HepG2 (cell line): ENCODE data around the gene FNDC3A. TPM values are rescaled to one million over a fixed set of nuclear protein-coding genes. Genes with fewer than 3 reads are reported as not detected.

Experiments
- AHDC1 ChIP-seq: sonication (generic); formaldehyde crosslinking; IDR thresholded peaks from 2 replicates; pipeline ENCODE4 v1.5.1; 2020; ENCODE audit warnings: mild to moderate bottlenecking, missing genetic modification reagents, borderline replicate concordance
- CENPX ChIP-seq: sonication (generic); formaldehyde crosslinking; IDR thresholded peaks from 2 replicates; pipeline ENCODE4 v1.9.0; 2021; ENCODE audit warnings: mild to moderate bottlenecking, missing genetic modification reagents, moderate library complexity
- HNF4A ChIP-seq: sonication (generic); formaldehyde crosslinking; IDR thresholded peaks from 2 replicates; pipeline ENCODE4 v1.4.0; 2020; ENCODE audit warnings: missing genetic modification reagents
- IKZF5 ChIP-seq: IDR thresholded peaks from 2 replicates; pipeline ENCODE4 v1.6.1; 2018; ENCODE audit warnings: missing genetic modification reagents, mild to moderate bottlenecking, missing compliant biosample characterization
- MAX ChIP-seq: IDR thresholded peaks from 2 replicates; pipeline ENCODE4 v1.6.1; 2012; ENCODE audit warnings: inconsistent platforms
- NRL ChIP-seq: sonication (generic); formaldehyde crosslinking; IDR thresholded peaks from 2 replicates; pipeline ENCODE4 v1.5.0; 2020; ENCODE audit warnings: missing genetic modification reagents, mild to moderate bottlenecking, moderate library complexity, borderline replicate concordance
- PATZ1 ChIP-seq: sonication (generic); formaldehyde crosslinking; IDR thresholded peaks from 2 replicates; pipeline ENCODE4 v1.4.0; 2020; ENCODE audit warnings: missing genetic modification reagents
- PHF20 ChIP-seq: sonication (generic); formaldehyde crosslinking; IDR thresholded peaks from 2 replicates; pipeline ENCODE4 v1.5.0; 2020; ENCODE audit warnings: mild to moderate bottlenecking, missing genetic modification reagents
- ZGPAT ChIP-seq: IDR thresholded peaks from 2 replicates; pipeline ENCODE4 v1.6.1; 2016; ENCODE audit warnings: mild to moderate bottlenecking
- ZMAT3 ChIP-seq: sonication (generic); formaldehyde crosslinking; conservative IDR thresholded peaks from 2 replicates; pipeline ENCODE4 v1.7.0; 2021; ENCODE audit warnings: missing genetic modification reagents
- ZNF121 ChIP-seq: sonication (generic); formaldehyde crosslinking; IDR thresholded peaks from 2 replicates; pipeline ENCODE4 v1.5.0; 2020; ENCODE audit warnings: mild to moderate bottlenecking, missing genetic modification reagents
- ZNF253 ChIP-seq: sonication (generic); formaldehyde crosslinking; IDR thresholded peaks from 2 replicates; pipeline ENCODE4 v1.8.0; 2022; ENCODE audit warnings: mild to moderate bottlenecking, missing genetic modification reagents, borderline replicate concordance
- ZNF441 ChIP-seq: sonication (generic); formaldehyde crosslinking; IDR thresholded peaks from 2 replicates; pipeline ENCODE4 v1.7.0; 2021; ENCODE audit warnings: missing genetic modification reagents, borderline replicate concordance
- ZNF564 ChIP-seq: sonication (generic); formaldehyde crosslinking; IDR thresholded peaks from 2 replicates; pipeline ENCODE4 v1.8.1; 2023; ENCODE audit warnings: mild to moderate bottlenecking, missing genetic modification reagents
- ZNF570 ChIP-seq: sonication (generic); formaldehyde crosslinking; IDR thresholded peaks from 2 replicates; pipeline ENCODE4 v1.4.0; 2020; ENCODE audit warnings: mild to moderate bottlenecking, missing genetic modification reagents, borderline replicate concordance
- polyA plus RNA-seq, 8 experiments: library from polyadenylated mRNA; depleted of rRNA in 3 of 8; stranded (reverse) in 7 of 8; unstranded in 1 of 8; fragments of >200 nt; fragmentation: Illumina TruSeq in 4 of 8; extraction: Trizol in 4 of 8; gene quantifications; 2 replicates each; pipeline versions ENCODE4 v1.2.1 to v1.2.3, GENCODE V29; 2011 to 2016; ENCODE audit warnings: low read depth in 4 of 8, missing spikeins in 1 of 8, mixed read lengths in 1 of 8; ENCODE audit not compliant: insufficient read depth in 1 of 8
- total RNA-seq, 5 experiments: library from RNA; depleted of rRNA; stranded (reverse); fragments of >200 nt; fragmentation: Illumina TruSeq; extraction: Trizol; gene quantifications; 2 replicates each; pipeline ENCODE4 v1.2.3, GENCODE V29; 2016; ENCODE audit warnings: low read depth in 1 of 5

Gene FNDC3A
- total and polyA plus RNA-seq, 2 of the 13 experiments (the other 11 are each of a cell fraction or from before 2014, with no cell fraction given) = 36.7 to 39.3 TPM

GRCh38 chr13:48975856-48976575 lies at the start of gene FNDC3A (continued):
- TF ChIP-seq ZNF121 (CRISPR knock-in tag) = 0 out of 2 replicates have a peak, but pooled peaks have one; percentile 19
- peak; percentile 37 for TF ChIP-seq ZNF564 (CRISPR knock-in tag)
- peak; percentile 62; the same call in 1 of the 2 replicates for TF ChIP-seq PHF20 (CRISPR knock-in tag)
- no peak for TF ChIP-seq ZNF570 (CRISPR knock-in tag)
- TF ChIP-seq ZGPAT (CRISPR knock-in tag) = peak; percentile 62; the same call in 1 of the 2 replicates
- TF ChIP-seq CENPX (CRISPR knock-in tag) = no peak
- TF ChIP-seq ZNF253 (CRISPR knock-in tag) = no peak
- peak; percentile 52; the same call in 1 of the 2 replicates for TF ChIP-seq IKZF5 (CRISPR knock-in tag)
- TF ChIP-seq PATZ1 = peak; percentile 89; the same call in 1 of the 2 replicates
- TF ChIP-seq ZNF441 (CRISPR knock-in tag) = peak; percentile 55; the same call in 1 of the 2 replicates
- no peak for TF ChIP-seq NRL (CRISPR knock-in tag)
- TF ChIP-seq MAX = peak; percentile 10; the same call in 1 of the 2 replicates
- TF ChIP-seq ZMAT3 = peak; percentile 66
- TF ChIP-seq AHDC1 (CRISPR knock-in tag) = no peak
- TF ChIP-seq HNF4A (CRISPR knock-in tag) = no peak
